WERI-Rb-1 (cell line): ENCODE results near the gene IFT172.

Experiments
- DNase-seq: peaks from one replicate; pipeline ENCODE4 v3.0.0-alpha.2; 2020
- H3K27ac ChIP-seq: fragments of 250-450 bp; sonication (Bioruptor Pico); 2 replicates; pipeline ENCODE4 v1.5.1; 2020; ENCODE audit warnings: mild to moderate bottlenecking, moderate library complexity
- H3K27me3 ChIP-seq: fragments of 250-450 bp; sonication (Bioruptor Pico); 2 replicates; pipeline ENCODE4 v1.5.1; 2021; ENCODE audit warnings: mild to moderate bottlenecking, low read depth, moderate library complexity; ENCODE audit not compliant: insufficient read depth, severe bottlenecking
- H3K36me3 ChIP-seq: fragments of 250-450 bp; sonication (Bioruptor Pico); 2 replicates; pipeline ENCODE4 v1.5.1; 2020; ENCODE audit warnings: mild to moderate bottlenecking, moderate library complexity
- H3K4me3 ChIP-seq: 2 replicates; pipeline ENCODE4 v1.5.1; 2011; ENCODE audit warnings: low read depth, mild to moderate bottlenecking, control low read depth, low read length
- H3K9me3 ChIP-seq: fragments of 250-450 bp; sonication (Bioruptor Pico); 2 replicates; pipeline ENCODE4 v1.5.1; 2021; ENCODE audit warnings: mild to moderate bottlenecking, moderate library complexity; ENCODE audit not compliant: severe bottlenecking
- CTCF ChIP-seq: IDR thresholded peaks from 2 replicates; pipeline ENCODE4 v1.5.1; 2011; ENCODE audit warnings: low read depth, mild to moderate bottlenecking, control low read depth, inconsistent platforms, low read length

The IFT172 gene

DNA sequence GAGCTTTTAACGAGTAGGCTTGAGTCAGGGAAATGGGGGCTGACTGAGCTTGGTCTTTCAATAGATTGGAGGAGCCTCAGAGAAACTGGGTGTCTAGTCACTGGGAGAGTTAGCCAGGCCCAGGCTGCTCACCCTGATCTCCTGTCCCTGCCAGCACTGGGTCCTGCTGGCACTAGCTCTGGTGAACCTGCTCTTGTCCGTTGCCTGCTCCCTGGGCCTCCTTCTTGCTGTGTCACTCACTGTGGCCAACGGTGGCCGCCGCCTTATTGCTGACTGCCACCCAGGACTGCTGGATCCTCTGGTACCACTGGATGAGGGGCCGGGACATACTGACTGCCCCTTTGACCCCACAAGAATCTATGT, 46.6 kb downstream of the IFT172 start:
- DNase-seq: no peak
- Histone ChIP-seq H3K9me3 (no peaks in the 10 kb centered on the region), H3K36me3 (peaks cover 83% of the 10 kb centered on the region), H3K27me3 (no peaks in the 10 kb centered on the region), H3K27ac (no peak overlapping the region), H3K4me3 (no peak overlapping the region)
- TF ChIP-seq CTCF: no peak

GRCh38 chr2:27441958-27442919, 47.3 kb downstream of the IFT172 start, which contains the start of gene KRTCAP3:
Gene KRTCAP3 (plus strand): TSS chr2:27442381. CDS start chr2:27442413, 32 bp downstream.
- Histone ChIP-seq H3K9me3 (no peaks in the 10 kb centered on the region), H3K4me3 (no peak within 1 kb of the TSS), H3K27me3 (no peaks in the 10 kb centered on the region), H3K36me3 (peaks cover 85% of the 10 kb centered on the region), H3K27ac (no peak within 1 kb of the TSS)
- DNase-seq: no peak
- TF ChIP-seq CTCF: no peak

DNA sequence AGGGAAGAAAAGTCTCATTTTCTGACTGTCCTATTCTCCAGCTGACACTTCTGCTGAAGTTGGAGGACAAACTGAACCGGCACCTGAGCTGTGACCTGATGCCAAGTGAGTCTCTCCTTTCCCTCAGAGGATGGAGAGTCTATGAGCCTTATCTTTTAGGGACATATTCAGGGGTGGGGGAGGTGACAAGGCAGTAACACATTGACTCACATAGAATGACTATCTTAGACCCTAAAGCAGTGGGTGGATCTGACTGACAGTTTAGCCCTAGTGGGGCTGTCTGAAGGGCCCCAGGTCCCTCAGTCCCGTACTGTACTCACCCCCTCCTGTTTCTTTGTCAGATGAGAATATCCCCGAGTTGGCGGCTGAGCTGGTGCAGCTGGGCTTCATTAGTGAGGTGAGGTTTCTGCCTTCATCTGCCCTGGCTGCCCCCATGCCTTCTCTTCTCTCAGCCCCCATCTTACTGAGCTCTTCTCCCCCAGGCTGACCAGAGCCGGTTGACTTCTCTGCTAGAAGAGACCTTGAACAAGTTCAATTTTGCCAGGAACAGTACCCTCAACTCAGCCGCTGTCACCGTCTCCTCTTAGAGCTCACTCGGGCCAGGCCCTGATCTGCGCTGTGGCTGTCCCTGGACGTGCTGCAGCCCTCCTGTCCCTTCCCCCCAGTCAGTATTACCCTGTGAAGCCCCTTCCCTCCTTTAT, 48.2 kb downstream of the IFT172 start:
- no peak overlapping the region for H3K4me3 ChIP-seq
- no peak for DNase-seq
- no peak overlapping the region for H3K27ac ChIP-seq
- no peaks in the 10 kb centered on the region for H3K9me3 ChIP-seq
- H3K36me3 ChIP-seq: peaks cover 91% of the 10 kb centered on the region
- H3K27me3 ChIP-seq: no peaks in the 10 kb centered on the region
- TF ChIP-seq CTCF: no peak

DNA sequence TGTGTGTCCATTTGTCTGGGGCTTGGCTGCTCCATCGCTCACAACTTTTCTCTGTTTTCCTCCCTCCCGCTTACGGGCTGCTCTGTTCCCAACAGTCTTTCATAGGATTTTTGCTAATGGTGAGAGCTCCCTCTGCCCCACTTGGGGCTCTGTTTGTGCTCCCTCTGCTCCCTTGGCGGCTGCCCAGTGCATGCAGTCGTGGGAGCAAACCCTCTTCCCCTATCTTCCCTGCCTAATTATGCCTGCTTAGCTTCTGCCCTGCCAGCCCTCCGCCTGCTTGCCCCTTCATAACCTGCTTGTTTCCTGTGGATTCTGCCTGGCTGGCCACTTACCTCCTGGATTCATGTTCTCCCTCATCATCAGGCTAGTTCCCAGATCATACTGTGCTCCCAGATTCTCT, 53.9 kb downstream of the IFT172 start:
- no peaks in the 10 kb centered on the region for H3K27me3 ChIP-seq
- peak overlapping the region; percentile 32; the same call in 1 of the 2 replicates for H3K27ac ChIP-seq
- peaks cover 92% of the 10 kb centered on the region for H3K36me3 ChIP-seq
- TF ChIP-seq CTCF: no peak
- H3K4me3 ChIP-seq: no peak overlapping the region
- DNase-seq: no peak
- no peaks in the 10 kb centered on the region for H3K9me3 ChIP-seq

GRCh38 chr2:27431395-27431794, 58.1 kb downstream of the IFT172 start:
- Histone ChIP-seq H3K27me3 (no peaks in the 10 kb centered on the region), H3K4me3 (no peak overlapping the region), H3K9me3 (no peaks in the 10 kb centered on the region), H3K36me3 (peaks cover 54% of the 10 kb centered on the region), H3K27ac (no peak overlapping the region)
- TF ChIP-seq CTCF: no peak
- DNase-seq: no peak
